Measurements from ENCODE around the gene ARFGAP3. TPM values are rescaled to one million over a fixed set of nuclear protein-coding genes. Genes with fewer than 3 reads are reported as not detected.
A peak's percentile ranks its signal among the peaks of the same experiment; 100 is the strongest.

ARFGAP3 gene
- polyA plus RNA-seq, 1 of the 3 experiments (the other 2 are of a cell fraction), result 12.6 TPM

DNA sequence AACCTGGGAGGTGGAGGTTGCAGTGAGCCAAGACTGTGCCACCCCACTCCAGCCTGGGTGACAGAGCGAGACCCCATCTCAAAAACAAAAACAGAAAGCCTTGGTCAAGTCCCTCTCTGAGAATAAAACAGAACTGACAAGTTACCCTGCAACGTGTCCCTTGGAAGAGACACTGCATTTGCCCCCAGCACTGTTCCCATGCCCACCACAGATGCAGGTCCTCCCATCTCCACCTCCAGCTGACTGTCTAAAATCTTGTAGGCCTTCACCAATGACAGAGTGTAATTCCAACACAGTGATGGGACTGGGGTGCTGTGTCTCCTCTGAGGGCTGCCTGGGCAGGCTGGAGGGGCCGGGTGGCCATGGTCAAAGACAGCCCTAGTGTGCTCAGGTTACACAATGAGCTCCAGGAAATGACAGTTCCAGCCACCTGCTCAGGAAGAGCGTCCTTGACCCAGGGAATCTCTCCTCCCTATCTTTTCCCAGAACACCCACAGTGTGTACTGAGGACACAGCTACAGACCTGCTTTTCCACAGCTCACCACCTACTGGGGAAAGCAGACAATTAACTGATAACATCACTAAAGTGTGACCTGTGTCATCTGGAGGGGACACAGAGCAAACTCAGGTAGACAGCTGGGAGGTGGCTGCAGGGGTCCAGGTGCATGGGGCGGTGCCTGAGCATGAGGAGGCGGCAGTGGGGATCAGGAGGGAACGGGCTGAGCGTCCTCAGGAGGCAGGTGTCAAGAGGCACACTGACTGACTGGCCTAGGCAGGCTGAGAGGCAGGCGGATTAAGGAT, 56.4 kb downstream of the ARFGAP3 start (continued):
- TF ChIP-seq ZBTB33 (IDR thresholded peaks at IDR 0.05; ENCODE audit: borderline replicate concordance, low read depth), result no peak

- H3K9me2 ChIP-seq, result no peaks in the 10 kb centered on the region
- no peaks in the 10 kb centered on the region for H3K27me3 ChIP-seq (ENCODE audit: insufficient read depth)
- H3K36me3 ChIP-seq (replicated peaks in 1 of 2; ENCODE audit: control insufficient read depth in 1 of 2, insufficient read depth in 2 of 2, low read length in 1 of 2), result peaks cover 4 to 9% of the 10 kb centered on the region in 2 experiments
- H3F3A ChIP-seq (replicated peaks; ENCODE audit: insufficient read depth), result no peaks in the 10 kb centered on the region
- H4K20me1 ChIP-seq (ENCODE audit: insufficient read depth), result no peaks in the 10 kb centered on the region
- H3K4me1 ChIP-seq (ENCODE audit: control insufficient read depth in 1 of 2, insufficient read depth in 2 of 2, low read depth in 1 of 2, low read length in 1 of 2), result peaks cover 0 to 8% of the 10 kb centered on the region in 2 experiments; a peak in 1 of 4 replicates
- no peak overlapping the region for H2AFZ ChIP-seq (ENCODE audit: low read depth)
- no peaks in the 10 kb centered on the region for H3K79me2 ChIP-seq (ENCODE audit: insufficient read depth)
- no peak for DNase-seq
- no peak overlapping the region for H3K9ac ChIP-seq
- ChIA-PET POLR2A (no interaction called here), CTCF (no interaction called here)
- no peaks in the 10 kb centered on the region for H3K9me3 ChIP-seq
- TF ChIP-seq, protein P1, sequence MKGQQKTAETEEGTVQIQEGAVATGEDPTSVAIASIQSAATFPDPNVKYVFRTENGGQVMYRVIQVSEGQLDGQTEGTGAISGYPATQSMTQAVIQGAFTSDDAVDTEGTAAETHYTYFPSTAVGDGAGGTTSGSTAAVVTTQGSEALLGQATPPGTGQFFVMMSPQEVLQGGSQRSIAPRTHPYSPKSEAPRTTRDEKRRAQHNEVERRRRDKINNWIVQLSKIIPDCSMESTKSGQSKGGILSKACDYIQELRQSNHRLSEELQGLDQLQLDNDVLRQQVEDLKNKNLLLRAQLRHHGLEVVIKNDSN (IDR thresholded peaks at IDR 0.05; ENCODE audit: borderline replicate concordance, low read depth), result 0 out of 2 replicates have a peak, but pooled peaks have one; percentile 18
- no peak for TF ChIP-seq RFX5 (IDR thresholded peaks at IDR 0.05; ENCODE audit: low read length)
- 100% methylated on average over 3 of the region's 8 CpGs for WGBS (ENCODE audit: low lambda C conversion rate)
- H3K4me2 ChIP-seq, result no peak overlapping the region
- no peak overlapping the region for H3K4me3 ChIP-seq (ENCODE audit: low read depth in 2 of 2, low read length in 1 of 2)
- no peak overlapping the region for H3K27ac ChIP-seq (ENCODE audit: low read depth in 2 of 2, low read length in 1 of 2)
Observed at GRCh38 chr22:42799461-42800405, 57.3 kb downstream of the ARFGAP3 start.

DNA sequence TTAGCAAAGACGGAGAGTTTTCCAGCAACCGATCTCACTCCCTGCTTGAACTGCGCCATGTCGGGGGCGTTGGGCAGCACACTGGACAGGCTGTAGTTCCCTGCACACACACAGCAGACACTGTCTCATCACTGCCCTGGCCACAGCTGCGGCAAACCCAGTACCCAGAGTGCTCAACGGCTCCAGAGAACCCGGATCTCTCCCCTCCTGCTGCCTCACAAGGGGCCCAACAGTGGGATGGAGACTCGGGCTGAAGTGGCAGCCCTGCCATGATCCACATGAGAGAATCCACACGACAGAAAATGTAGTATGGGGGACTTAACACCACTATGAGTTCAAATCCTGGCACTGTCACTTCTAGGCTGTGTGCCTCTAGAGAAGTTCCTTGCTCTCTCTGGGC, 58.0 kb downstream of the ARFGAP3 start:
- no peak overlapping the region for H3K27ac ChIP-seq (ENCODE audit: low read depth in 2 of 2, low read length in 1 of 2)
- ChIA-PET CTCF (no interaction called here), POLR2A (no interaction called here)
- no peaks in the 10 kb centered on the region for H3K9me3 ChIP-seq
- no peak overlapping the region for H2AFZ ChIP-seq (ENCODE audit: low read depth)
- H3F3A ChIP-seq (replicated peaks; ENCODE audit: insufficient read depth), result no peaks in the 10 kb centered on the region
- no peaks in the 10 kb centered on the region for H3K79me2 ChIP-seq (ENCODE audit: insufficient read depth)
- WGBS (ENCODE audit: low lambda C conversion rate), result no CpG with 5 or more reads among the region's 10 CpGs
- no peaks in the 10 kb centered on the region for H3K27me3 ChIP-seq (ENCODE audit: insufficient read depth)
- no peak overlapping the region for H3K4me2 ChIP-seq
- no peak overlapping the region for H3K4me3 ChIP-seq (ENCODE audit: low read depth in 2 of 2, low read length in 1 of 2)
- H3K9ac ChIP-seq, result no peak overlapping the region
- no peaks in the 10 kb centered on the region for H3K9me2 ChIP-seq
- peaks cover 0 to 8% of the 10 kb centered on the region in 2 experiments; a peak in 1 of 4 replicates for H3K4me1 ChIP-seq (ENCODE audit: control insufficient read depth in 1 of 2, insufficient read depth in 2 of 2, low read depth in 1 of 2, low read length in 1 of 2)
- DNase-seq, result no peak
- H4K20me1 ChIP-seq (ENCODE audit: insufficient read depth), result no peaks in the 10 kb centered on the region
- TF ChIP-seq NFIC (IDR thresholded peaks at IDR 0.05; ENCODE audit: borderline replicate concordance) (no peak), FOXM1 (IDR thresholded peaks at IDR 0.05; ENCODE audit: low read depth) (no peak)
- TF ChIP-seq, protein P2, sequence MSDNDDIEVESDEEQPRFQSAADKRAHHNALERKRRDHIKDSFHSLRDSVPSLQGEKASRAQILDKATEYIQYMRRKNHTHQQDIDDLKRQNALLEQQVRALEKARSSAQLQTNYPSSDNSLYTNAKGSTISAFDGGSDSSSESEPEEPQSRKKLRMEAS (IDR thresholded peaks at IDR 0.05; ENCODE audit: low read depth), result no peak
- peaks cover 4 to 9% of the 10 kb centered on the region in 2 experiments for H3K36me3 ChIP-seq (replicated peaks in 1 of 2; ENCODE audit: control insufficient read depth in 1 of 2, insufficient read depth in 2 of 2, low read length in 1 of 2)

All from SK-N-SH (cell line).